ENCODE results near the gene UBAC1. TPM values are rescaled to one million over a fixed set of nuclear protein-coding genes. Genes with fewer than 3 reads are reported as not detected.
"Not testable (repeated sequence)": the region's sequence is repeated elsewhere in the genome, so short reads cannot be mapped to it uniquely, and the experiment has no call there.

Gene UBAC1
- total RNA-seq, 1 donor from 2014 or later, result 30.1 TPM

- Histone ChIP-seq H3K27ac (peak overlapping the region; percentile 14), H3K4me3 (no peak overlapping the region), H3K36me3 (no peaks in the 10 kb centered on the region), H3K4me1 (peaks cover 23% of the 10 kb centered on the region), H3K9me3 (no peaks in the 10 kb centered on the region), H3K27me3 (no peaks in the 10 kb centered on the region)
- DNase-seq (no peak), ATAC-seq (no peak)
- intact Hi-C loops (cut with DNase I), result no loop called here
- no peak for TF ChIP-seq CTCF (IDR thresholded peaks at IDR 0.05)
These were observed 7.4 kb upstream of the UBAC1 start for GRCh38 chr9:135968601-135969000.

DNA sequence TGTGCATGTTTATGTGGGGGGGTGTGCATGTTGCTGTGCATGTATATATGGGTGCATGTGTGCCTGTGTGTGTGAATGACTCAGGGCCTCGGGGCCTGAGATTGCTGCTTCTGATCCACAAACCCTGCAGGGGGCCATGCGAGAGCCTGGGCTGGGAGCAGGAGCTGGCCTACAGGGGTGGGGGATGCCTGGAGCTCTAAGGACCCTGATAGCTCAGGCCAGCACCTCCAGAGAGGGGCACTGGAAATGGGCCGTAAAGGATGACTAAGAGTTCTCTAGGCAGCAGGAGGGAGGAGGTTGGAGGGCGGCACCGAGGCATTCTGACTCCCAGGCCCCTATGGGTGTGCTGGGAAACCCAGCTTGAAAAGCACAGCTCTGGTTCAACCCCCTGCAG is 6.9 kb upstream of the UBAC1 start:
- ATAC-seq (no peak), DNase-seq (no peak)
- intact Hi-C loops (cut with DNase I), result no loop called here
- TF ChIP-seq CTCF (IDR thresholded peaks at IDR 0.05), result no peak
- no peak overlapping the region for H3K4me3 ChIP-seq
- H3K9me3 ChIP-seq, result no peaks in the 10 kb centered on the region
- no peaks in the 10 kb centered on the region for H3K36me3 ChIP-seq
- peaks cover 23% of the 10 kb centered on the region for H3K4me1 ChIP-seq
- peak overlapping the region; percentile 14 for H3K27ac ChIP-seq
- no peaks in the 10 kb centered on the region for H3K27me3 ChIP-seq

- not testable (repeated sequence) for H3K27ac ChIP-seq, DNase-seq, H3K4me3 ChIP-seq, H3K36me3 ChIP-seq, H3K27me3 ChIP-seq, ATAC-seq, H3K9me3 ChIP-seq
- peaks cover 23% of the 10 kb centered on the region for H3K4me1 ChIP-seq
- intact Hi-C loops (cut with DNase I), result loop anchor here (2.0 kb wide), 1 partner anchor 156 kb away; no protein-coding TSS in a partner anchor
These were observed 5.7 kb upstream of the UBAC1 start for GRCh38 chr9:135966916-135967260.

- H3K4me1 ChIP-seq, result peaks cover 28% of the 10 kb centered on the region
- H3K4me3 ChIP-seq, result no peak overlapping the region
- intact Hi-C loops (cut with DNase I), result no loop called here
- H3K27me3 ChIP-seq, result no peaks in the 10 kb centered on the region
- no peaks in the 10 kb centered on the region for H3K9me3 ChIP-seq
- TF ChIP-seq CTCF (IDR thresholded peaks at IDR 0.05), result no peak
- no peaks in the 10 kb centered on the region for H3K36me3 ChIP-seq
- DNase-seq, result no peak
- no peak for ATAC-seq
- no peak overlapping the region for H3K27ac ChIP-seq
These were observed 4.1 kb upstream of the UBAC1 start for GRCh38 chr9:135965124-135965756.

DNA sequence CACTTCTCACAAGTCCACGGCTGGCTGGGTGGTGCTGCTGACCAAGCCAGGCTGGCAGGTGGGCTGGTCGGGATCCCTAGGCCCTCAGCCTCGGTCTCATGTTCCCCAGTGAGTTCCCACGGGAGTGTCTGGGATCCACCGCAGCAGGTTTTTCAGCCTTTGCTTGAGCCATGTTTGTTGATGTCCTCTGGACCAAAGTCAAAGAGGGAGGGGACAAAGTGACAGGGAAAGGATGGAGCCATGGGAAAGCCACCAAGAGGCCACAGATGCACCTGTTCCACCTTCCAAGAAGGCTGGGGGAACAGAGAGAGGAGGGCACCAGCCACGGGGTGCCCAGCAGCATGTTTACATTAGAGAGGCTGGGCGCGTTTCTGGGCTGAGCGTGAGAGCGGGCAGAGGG is 2.8 kb upstream of the UBAC1 start:
- intact Hi-C loops (cut with DNase I), result no loop called here
- Histone ChIP-seq H3K36me3 (no peaks in the 10 kb centered on the region), H3K4me3 (no peak overlapping the region), H3K9me3 (no peaks in the 10 kb centered on the region), H3K27ac (no peak overlapping the region), H3K4me1 (peaks cover 24% of the 10 kb centered on the region), H3K27me3 (no peaks in the 10 kb centered on the region)
- no peak for TF ChIP-seq CTCF (IDR thresholded peaks at IDR 0.05)
- no peak for ATAC-seq
- no peak for DNase-seq

DNA sequence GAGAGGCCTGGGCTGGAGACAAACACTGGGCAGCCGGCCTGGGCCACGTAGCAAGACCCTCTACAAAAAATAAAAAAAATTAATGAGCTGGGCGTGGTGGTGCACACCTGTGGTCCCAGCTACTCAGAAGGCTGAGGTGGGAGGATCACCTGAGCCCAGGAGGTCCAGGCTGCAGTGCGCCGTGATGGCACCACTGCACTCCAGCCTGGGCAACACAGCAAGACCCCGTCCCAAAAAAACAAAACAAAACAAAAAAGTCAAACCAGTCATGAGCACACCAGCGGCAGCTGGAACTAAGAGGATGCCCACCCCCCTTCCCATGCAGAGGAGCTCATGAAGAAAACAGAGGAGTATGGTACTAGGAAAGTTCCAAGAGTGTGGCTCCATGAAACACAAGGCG is 2.2 kb upstream of the UBAC1 start:
- Histone ChIP-seq H3K9me3 (no peaks in the 10 kb centered on the region), H3K4me3 (no peak overlapping the region), H3K27ac (no peak overlapping the region), H3K4me1 (peaks cover 21% of the 10 kb centered on the region), H3K36me3 (no peaks in the 10 kb centered on the region), H3K27me3 (no peaks in the 10 kb centered on the region)
- intact Hi-C loops (cut with DNase I), result no loop called here
- TF ChIP-seq CTCF (IDR thresholded peaks at IDR 0.05), result no peak
- DNase-seq (no peak), ATAC-seq (no peak)
